Measurements from ENCODE around the gene BDH2.
A peak's percentile ranks its signal among the peaks of the same experiment; 100 is the strongest.

The BDH2 gene

GRCh38 chr4:103099691-103100392 is at the start of gene BDH2:
TSS of gene BDH2 (minus strand) at chr4:103099834. CDS start at chr4:103096254, 3,580 bp downstream.
- TF ChIP-seq CTCF (IDR thresholded peaks at IDR 0.05) = peak; percentile 79
- no peak for TF ChIP-seq ZFX (IDR thresholded peaks at IDR 0.05; ENCODE audit: borderline replicate concordance)
- H3K27ac ChIP-seq = no peak within 1 kb of the TSS

- TF ChIP-seq CTCF (IDR thresholded peaks at IDR 0.05) = no peak
- no peak for TF ChIP-seq ZFX (IDR thresholded peaks at IDR 0.05; ENCODE audit: borderline replicate concordance)
- H3K27ac ChIP-seq = no peak overlapping the region
Observed at GRCh38 chr4:103144926-103145325, 45.3 kb upstream of the BDH2 start.

GRCh38 chr4:103137446-103137827 is 37.8 kb upstream of the BDH2 start:
- TF ChIP-seq ZFX (IDR thresholded peaks at IDR 0.05; ENCODE audit: borderline replicate concordance) (no peak), CTCF (IDR thresholded peaks at IDR 0.05) (no peak)
- H3K27ac ChIP-seq = no peak overlapping the region

GRCh38 chr4:103136671-103137445 is 37.2 kb upstream of the BDH2 start:
- H3K27ac ChIP-seq = no peak overlapping the region
- no peak for TF ChIP-seq ZFX (IDR thresholded peaks at IDR 0.05; ENCODE audit: borderline replicate concordance)
- no peak for TF ChIP-seq CTCF (IDR thresholded peaks at IDR 0.05)

- TF ChIP-seq CTCF (IDR thresholded peaks at IDR 0.05) (no peak), ZFX (IDR thresholded peaks at IDR 0.05; ENCODE audit: borderline replicate concordance) (no peak)
Observed at GRCh38 chr4:103129174-103129573, 29.5 kb upstream of the BDH2 start.

GRCh38 chr4:103126126-103126525 is 26.5 kb upstream of the BDH2 start:
- H3K27ac ChIP-seq = no peak overlapping the region
- TF ChIP-seq CTCF (IDR thresholded peaks at IDR 0.05) (no peak), ZFX (IDR thresholded peaks at IDR 0.05; ENCODE audit: borderline replicate concordance) (no peak)

More at GRCh38 chr4:103129174-103129573, 29.5 kb upstream of the BDH2 start:
- H3K27ac ChIP-seq = no peak overlapping the region

GRCh38 chr4:103123114-103123513 is 23.5 kb upstream of the BDH2 start:
- no peak overlapping the region for H3K27ac ChIP-seq
- no peak for TF ChIP-seq ZFX (IDR thresholded peaks at IDR 0.05; ENCODE audit: borderline replicate concordance)
- no peak for TF ChIP-seq CTCF (IDR thresholded peaks at IDR 0.05)
